Sigmoid colon (tissue), 7 donors: ENCODE data around the gene PMS2. TPM values are rescaled to one million over a fixed set of nuclear protein-coding genes. Genes with fewer than 3 reads are reported as not detected.

Source experiments
- polyA plus RNA-seq, 3 donors: library from polyadenylated mRNA; stranded (reverse); fragments of 200-250 nt; gene quantifications; one replicate each; pipeline ENCODE4 v1.2.3, GENCODE V29; 2013
- small RNA-seq, 3 donors: library from RNA; depleted of rRNA; stranded (forward); fragments of <200 nt; gene quantifications; one replicate each; pipeline ENCODE3, GENCODE V24; 2016
- total RNA-seq, 4 donors: library from RNA; depleted of rRNA; stranded (reverse); fragments of >200 nt; gene quantifications; one replicate each; pipeline ENCODE4 v1.1.0, GENCODE V29; 2016
- donor health status: healthy with polysubstance abuse.
- donor health status: Bipolar disorder and iron deficiency.
- donor health status: healthy.

Gene PMS2
- total and polyA plus RNA-seq, 7 donors, result 3.2 to 9.3 (median 7.4) TPM

Small RNA genes lying within 50 kb of the gene (small RNA-seq; reads per million reads assigned to genes)
- 0 reads per million in 3 donors for gene RF00019
- 0 reads per million in 3 donors for gene RNU6-218P
- 0 to 2.1 (median 0) reads per million in 3 donors for gene SNORA80D

Other genes with a start within 250 kb of the PMS2 start
- gene RNF216, start 227.4 kb downstream of the PMS2 start, total RNA-seq, result 10 to 100 TPM; 32.1 to 47.6 (median 39.9) TPM
- 10 to 100 TPM in 1 of 3 donors, 1 to 10 TPM in 2; 4.8 to 14.7 (median 6.0) TPM for gene RNF216, start 227.4 kb downstream of the PMS2 start, polyA plus RNA-seq
- gene OCM, start 128.3 kb downstream of the PMS2 start, total RNA-seq, result not detected
- under 1 TPM in 1 of 3 donors, not detected in 2; 0.28 TPM for gene OCM, start 128.3 kb downstream of the PMS2 start, polyA plus RNA-seq
- gene CCZ1, start 110.3 kb downstream of the PMS2 start, total RNA-seq, result 10 to 100 TPM; 46.8 to 65.8 (median 56.6) TPM
- 100 to 1,000 TPM in 1 of 3 donors, 10 to 100 TPM in 2; 55.1 to 111 (median 66.1) TPM for gene CCZ1, start 110.3 kb downstream of the PMS2 start, polyA plus RNA-seq
- gene RSPH10B, start 38.4 kb downstream of the PMS2 start, total RNA-seq, result under 1 TPM in 2 of 4 donors, not detected in 2; 0.16 to 0.36 TPM
- gene RSPH10B, start 38.4 kb downstream of the PMS2 start, polyA plus RNA-seq, result under 1 TPM in 1 of 3 donors, not detected in 2; 0.09 TPM
- 10 to 100 TPM; 21.0 to 35.1 (median 26.3) TPM for gene AIMP2, start 223 bp upstream of the PMS2 start, total RNA-seq
- gene AIMP2, start 223 bp upstream of the PMS2 start, polyA plus RNA-seq, result 10 to 100 TPM; 28.8 to 59.9 (median 59.7) TPM
- gene ANKRD61, start 22.3 kb upstream of the PMS2 start, total RNA-seq, result not detected
- not detected for gene ANKRD61, start 22.3 kb upstream of the PMS2 start, polyA plus RNA-seq
- 100 to 1,000 TPM in 3 of 4 donors, 10 to 100 TPM in 1; 37.6 to 181 (median 153) TPM for gene EIF2AK1, start 50.1 kb upstream of the PMS2 start, total RNA-seq
- gene EIF2AK1, start 50.1 kb upstream of the PMS2 start, polyA plus RNA-seq, result 10 to 100 TPM; 51.7 to 92.0 (median 52.9) TPM
- gene USP42, start 95.9 kb upstream of the PMS2 start, total RNA-seq, result 10 to 100 TPM in 2 of 4 donors, 1 to 10 TPM in 2; 6.1 to 10.5 (median 9.0) TPM
- 1 to 10 TPM; 2.4 to 5.3 (median 3.9) TPM for gene USP42, start 95.9 kb upstream of the PMS2 start, polyA plus RNA-seq